NOMO-1 (cell line): ENCODE data around the gene USF2.
A peak's percentile ranks its signal among the peaks of the same experiment; 100 is the strongest.

Experiments used
- DNase-seq, 2 experiments: peaks; one replicate each; lab custom pipeline; 2025; ENCODE audit not compliant: unreplicated experiment in 2 of 2; lab: John Stamatoyannopoulos, UW

USF2 gene

DNA sequence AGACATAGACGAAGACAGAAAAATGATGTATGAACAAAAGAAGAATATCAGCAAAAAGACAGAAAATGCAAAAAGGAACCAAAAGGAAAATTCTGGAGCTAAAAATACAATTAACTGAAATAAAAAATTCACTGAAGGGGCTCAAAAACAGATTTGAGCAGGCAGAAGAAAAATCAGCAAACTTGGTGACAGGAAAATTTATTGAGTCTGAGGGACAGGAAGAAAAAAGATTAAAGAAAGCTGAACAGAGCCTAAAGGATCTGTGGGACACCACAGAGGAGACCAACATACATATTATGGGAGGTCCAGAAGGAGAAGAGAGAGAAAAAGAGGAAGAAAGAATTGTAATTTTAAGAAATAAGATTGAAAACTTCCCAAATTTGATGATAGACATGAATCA lies 27.3 kb upstream of the USF2 start:
- DNase-seq, result no peak

DNA sequence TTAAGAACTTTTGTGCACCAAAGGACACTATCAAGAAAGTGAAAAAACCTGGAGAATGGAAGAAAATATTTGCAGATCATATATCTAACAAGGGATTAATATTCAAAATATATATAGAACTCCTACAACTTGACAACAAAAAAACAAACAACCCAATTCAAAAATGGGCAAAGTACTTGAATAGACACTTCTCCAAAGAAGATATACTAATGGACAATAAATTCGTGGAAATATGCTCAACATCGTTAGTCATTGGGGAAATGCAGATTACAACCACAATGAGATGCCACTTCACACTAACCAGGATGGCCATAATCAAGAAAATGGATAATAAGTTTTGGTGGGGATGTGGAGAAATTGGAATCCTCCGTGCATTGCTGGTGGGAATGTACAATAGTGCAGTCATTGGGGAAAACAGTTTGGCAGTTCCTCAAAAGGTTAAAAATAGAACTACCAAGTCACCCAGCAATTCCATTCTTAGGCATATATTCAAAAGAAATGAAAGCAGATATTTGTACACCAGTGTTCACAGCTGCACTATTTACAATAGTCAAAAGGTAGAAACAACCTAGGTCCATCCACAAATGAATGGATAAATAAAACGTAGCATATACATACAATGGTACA lies 22.2 kb upstream of the USF2 start:
- no peak for DNase-seq

DNA sequence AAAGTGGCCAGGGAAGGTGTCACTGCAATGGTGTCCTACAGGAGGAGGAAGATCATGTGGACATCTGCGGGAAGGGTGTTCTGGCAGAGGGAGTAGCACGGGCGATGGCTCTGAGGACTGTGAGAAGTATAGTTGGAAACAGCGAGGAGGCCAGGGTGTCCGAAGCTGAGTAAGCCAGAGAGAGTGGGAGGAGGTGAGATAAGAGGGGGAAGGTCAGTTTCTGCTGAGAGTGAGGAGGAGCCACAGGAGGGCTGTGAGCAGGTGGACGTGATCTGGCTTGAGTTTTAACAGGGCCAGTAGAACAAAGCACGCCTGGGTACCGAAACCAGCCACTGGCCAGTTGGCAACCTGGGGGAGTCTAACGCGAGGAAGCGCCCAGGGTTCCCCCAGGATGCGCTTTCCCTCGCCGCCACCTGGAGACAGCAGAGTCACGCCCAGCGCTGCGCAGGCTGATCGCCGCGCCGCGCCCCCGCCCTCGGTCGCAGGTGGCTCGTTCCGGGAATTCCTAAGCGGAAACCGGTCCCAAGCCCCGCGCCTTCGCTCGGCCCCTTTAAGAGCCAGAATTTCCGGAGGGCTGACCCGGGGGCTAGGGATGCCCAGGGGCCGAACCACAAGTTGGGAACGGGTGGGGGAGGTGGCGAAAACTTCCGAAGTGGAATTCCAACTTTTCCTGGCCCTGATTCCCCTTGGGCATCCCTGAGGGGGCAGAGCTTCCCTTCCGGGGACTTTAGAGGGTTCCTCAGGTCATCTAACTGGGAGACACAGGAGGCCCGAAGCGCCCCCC lies 21.0 kb upstream of the USF2 start:
- DNase-seq, result no peak

DNA sequence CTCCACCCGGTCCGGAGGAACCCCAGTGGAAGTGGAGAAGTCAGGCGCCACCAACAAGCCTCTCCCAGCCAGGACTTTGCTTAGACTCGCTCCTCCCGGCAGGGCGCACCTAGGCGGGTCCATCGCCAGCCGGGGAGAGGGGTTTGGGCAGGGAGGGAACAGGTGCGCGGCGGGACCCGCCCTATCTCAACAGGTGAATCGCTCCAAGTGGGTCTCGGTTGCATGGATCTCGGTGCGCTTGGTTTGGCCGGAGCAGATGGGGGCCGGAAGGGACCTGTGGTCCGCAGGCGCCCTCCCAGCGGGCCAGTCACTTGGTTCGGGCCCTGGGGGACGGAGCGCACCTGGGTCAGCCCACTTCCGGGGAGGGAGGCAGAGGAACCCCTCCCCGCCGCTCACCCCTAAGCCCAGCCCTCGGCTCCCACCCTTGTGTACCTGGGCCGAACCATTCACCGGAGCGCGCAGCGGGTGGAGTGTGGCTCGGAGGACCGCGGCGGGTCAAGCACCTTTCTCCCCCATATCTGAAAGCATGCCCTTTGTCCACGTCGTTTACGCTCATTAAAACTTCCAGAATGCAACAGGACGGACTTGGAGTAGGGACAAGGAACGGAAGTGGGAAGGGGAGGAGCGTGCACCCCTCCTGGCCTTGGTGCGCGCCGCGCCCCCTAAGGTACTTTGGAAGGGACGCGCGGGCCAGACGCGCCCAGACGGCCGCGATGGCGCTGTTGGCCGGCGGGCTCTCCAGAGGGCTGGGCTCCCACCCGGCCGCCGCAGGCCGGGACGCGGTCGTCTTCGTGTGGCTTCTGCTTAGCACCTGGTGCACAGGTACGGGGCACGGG lies 20.2 kb upstream of the USF2 start, which contains the start of gene LSR:
Gene LSR (plus strand): TSS at position 693 of the 836 bp plus-strand sequence. CDS start 21 bp downstream, at position 714.
- DNase-seq, result no peak

DNA sequence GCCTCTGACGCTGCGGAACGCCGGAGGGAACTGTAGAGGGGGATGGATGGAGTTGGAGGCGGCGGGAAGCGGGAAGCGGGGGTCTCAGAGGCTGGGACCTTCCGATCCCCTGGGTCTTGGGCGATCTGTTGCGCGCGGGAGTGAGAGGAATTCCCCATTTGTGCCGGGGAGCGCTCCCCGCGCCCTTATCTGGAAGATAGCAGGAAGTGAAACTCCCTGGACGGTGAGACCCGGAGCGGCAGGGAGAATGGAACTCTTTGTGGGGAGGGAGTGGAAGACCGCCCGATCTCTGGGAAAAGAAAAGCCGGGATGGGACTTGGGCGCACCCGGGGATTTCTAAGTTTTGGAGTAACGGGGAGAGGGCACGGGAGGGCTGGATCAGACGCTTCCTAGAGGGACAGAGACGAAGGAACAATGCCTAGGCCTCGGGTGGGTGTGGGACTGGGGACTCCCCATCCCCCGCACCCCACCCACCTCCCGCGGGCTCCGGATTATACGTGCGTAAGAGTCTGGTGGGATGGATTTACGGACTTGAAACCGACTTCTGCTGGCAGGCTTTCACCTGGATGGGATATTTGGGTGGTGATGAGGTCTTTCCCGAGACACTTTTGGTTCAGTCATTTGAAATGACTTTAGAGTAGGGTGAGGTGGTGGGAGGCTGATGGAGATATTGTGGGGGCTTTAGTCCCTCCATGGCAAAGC lies 19.5 kb upstream of the USF2 start:
- DNase-seq, result no peak

DNA sequence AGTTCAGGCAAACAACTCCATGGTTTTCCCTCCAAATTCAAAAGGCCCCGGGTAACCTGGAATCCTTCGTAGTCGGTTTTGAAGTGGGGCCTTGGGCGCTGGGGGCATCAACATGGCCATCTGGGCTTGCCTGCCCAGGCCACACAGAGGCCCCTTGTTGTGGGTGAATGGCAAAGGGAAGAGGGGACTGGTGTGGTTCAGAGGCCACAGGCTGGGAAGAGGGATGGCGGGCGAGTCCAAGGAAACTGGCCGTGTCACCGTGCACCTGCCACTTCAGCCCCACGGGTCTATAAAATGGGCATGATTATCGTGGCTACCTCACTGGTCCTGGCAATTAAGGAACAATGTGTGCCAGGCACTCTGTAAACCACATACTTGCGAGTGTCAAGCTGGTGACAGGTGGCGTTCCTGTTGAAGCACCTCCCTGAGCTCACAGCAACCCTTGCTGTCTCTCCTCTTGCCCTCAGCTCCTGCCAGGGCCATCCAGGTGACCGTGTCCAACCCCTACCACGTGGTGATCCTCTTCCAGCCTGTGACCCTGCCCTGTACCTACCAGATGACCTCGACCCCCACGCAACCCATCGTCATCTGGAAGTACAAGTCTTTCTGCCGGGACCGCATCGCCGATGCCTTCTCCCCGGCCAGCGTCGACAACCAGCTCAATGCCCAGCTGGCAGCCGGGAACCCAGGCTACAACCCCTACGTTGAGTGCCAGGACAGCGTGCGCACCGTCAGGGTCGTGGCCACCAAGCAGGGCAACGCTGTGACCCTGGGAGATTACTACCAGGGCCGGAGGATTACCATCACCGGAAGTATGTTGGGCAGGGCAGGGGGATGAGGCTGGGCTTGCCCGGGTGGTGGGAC lies 18.7 kb upstream of the USF2 start:
- no peak for DNase-seq

DNA sequence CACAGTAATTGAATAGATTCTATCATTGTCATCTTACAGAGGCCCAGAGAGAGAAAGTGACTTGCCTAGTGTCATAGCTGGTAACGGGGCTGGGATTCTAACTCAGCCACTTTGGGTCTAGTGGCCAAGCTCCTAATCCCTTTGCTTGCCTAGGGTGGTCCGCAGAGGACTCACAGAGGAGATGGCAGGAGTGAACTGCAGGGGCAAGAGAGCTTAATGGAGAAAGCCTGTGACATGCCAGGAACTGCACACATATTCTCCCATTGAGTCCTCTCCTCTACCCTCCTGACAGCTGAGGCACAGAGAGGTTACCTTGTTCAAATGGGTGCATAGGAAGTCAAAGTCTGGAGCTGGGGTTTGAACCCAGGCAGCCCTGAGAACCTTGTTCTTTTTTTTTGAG lies 17.3 kb upstream of the USF2 start:
- DNase-seq, result no peak

DNA sequence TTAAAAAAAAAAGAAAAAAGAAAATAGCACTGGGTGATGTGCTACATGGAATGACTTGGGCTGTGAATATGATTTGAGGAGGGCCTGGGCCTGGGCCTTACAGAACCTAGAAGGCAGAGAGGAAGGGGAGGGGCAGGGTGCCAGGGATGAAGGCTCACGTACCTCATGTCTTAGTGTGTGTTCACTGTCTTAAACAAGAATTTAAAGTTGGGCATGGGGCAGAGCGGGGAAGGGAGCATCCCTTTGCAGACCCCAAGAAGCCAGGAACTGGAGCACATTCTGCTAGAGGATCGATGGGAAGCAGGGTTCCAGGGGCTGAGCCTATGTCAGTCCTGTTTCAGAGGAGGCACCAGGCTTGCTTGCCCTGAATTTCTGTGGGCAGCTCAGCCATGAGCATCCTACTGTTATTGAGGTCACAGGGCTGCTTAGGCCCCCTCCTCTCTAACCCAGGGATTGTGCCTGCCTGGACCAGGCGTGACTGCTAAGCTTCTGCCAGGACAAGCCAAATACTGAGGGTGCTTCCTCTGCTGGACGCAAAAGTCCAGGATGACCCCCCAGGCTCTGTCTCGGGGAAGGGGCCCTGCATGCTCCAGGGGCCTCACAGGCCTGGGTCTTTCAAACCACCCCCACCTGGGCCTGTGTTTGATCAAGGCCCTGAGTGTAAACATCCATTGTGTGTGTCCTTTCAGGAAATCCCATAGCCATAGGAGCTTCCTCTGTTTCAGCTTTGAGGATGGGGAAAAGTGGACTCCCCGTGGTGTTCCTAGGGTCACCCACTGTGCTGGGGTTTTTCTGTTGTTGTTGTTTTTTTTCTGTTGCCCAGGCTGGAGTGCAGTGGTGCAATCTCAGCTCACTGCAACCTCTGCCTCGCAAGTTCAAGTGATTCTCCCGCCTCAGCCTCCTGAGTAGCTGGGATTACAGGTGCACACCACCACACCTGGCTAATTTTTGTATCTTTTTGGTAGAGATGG lies 15.2 kb upstream of the USF2 start:
- no peak for DNase-seq

DNA sequence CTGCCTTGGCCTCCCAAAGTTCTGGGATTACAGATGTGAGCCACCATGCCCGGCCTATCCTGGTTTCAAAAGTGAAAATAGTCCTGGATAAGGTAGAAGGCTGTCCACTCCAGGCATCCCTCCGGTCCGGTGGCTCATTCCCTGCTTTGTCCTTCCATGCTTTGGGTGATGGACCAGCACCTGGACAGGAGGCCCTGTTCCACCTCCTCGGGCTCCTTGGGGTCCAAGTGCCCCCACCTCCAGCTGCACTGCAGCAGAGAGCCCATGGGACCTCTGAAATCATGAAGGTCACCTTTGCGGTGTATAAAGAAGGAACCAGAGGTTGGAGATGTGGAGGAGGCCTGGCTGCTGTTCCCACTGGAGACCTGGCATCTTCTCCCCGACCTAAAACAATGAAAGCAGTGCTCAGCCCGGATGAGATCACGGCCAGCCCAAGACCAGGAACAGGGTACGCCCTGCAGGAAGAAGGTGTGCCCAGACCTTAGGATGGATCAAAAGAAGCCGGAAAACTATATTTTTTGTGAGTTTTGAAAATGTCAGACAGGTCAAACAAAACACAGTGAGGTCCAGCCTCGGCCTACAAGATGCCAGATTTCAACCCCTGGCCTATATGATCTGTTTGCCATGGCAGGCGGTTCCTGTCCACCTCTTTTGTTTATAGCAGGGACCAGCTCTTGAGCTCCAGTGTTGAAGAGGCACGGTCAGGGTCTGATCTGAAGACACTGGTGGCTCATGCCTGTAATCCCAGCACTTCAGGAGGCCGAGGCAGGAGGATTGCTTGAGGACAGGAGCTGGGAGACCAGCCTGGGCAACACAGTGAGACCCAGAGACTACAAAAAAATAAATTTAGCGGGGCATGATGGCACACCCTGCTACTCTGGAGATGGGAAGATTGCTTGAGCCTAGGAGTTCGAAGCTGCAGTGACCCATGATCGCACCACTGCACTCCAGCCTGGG lies 14.1 kb upstream of the USF2 start:
- no peak for DNase-seq

DNA sequence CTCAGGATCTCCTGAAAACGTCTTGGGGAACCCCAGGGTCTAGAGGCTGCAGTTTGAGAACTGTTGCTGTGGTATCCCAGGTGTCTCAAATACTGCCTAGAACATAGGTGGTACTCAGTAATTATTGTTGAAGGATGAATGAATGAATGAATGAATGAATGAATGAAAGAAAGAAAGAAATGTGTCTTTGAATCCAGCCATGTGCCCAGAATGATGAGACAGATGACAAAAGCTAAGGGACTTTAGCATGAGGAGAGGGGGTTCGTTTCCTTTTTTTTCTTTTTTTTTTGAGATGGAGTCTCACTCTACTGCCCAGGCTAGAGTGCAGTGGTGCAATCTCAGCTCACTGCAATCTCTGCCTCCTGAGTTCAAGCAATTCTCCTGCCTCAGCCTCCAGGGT lies 12.2 kb upstream of the USF2 start:
- DNase-seq, result no peak

DNA sequence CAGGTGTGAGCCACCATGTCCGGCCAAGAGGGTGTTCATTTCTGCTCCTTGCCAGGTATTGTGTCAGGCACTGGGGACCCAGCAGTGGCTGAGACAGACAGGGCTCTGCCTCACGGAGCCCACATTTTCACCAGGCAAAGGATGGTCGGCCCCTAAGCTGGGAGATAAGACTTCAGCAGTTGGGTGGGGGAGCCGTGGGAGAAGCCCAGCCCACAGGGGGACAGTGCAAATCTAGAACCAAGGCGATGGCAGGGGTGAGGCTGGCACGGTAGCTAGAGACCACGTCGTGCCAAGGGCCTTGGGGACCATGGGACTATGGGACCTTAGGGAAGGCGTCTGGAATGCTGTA lies 11.7 kb upstream of the USF2 start:
- no peak for DNase-seq

DNA sequence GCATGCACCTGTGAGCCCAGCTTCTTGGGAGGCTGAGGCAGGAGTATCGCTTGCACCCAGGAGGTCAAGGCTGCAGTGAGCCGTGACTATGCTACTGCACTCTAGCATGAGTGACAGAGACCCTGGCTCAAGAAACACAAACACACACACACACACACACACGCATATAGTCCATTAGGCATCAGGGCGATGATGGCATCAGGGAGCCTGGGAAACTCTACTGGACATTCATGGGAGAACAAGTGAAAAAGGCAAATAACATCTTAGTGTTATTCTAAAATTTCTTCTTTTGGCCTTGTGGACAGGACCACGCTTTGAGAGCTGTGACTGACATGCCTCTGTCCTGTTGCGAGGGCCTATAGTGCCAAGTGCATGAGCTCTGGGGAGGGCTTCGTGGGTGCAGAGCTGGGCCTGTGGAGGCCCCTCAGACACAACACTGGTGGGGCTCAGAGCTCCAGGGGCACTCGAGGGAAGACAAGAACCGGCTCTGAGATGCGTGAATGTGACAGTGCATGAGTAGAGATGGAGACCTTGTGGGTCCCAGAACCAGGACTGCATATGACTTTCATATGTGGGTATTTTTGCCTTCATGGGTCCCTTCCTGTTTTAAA lies 8.0 kb upstream of the USF2 start:
- no peak for DNase-seq

DNA sequence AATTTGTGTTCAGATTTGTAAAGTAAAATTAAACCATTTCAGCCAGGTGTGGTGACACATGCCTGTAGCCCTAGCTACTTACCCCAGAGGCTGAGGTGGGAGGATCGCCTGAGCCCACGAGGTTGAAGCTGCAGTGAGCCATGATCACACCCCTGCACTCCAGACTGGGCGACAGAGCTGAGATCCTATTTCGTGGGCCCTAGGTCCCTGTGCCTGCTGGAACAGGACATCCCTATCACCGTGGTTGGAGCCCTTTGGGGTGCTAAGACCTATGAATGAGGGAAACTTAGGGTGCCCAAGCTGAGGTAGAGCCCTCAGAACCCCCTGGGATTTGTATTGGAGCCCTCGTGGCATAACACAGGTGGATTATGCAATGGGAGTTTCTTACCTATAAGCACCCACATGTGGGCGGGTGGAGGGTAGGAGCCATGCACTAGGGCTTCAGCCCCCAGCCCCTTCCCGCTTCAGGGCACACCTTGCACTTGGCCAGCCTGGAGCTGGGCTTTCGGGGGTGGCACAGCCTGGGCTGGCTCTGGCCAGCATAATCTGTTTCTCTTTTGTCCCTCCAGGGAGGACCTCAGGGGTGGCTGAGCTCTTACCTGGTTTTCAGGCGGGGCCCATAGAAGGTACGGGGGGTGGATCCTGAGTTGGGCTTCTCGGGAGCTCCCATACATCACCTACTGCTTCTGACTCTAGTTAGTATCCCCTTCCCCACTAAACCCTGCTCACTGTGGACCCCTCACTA lies 7.2 kb upstream of the USF2 start:
- DNase-seq, result no peak

DNA sequence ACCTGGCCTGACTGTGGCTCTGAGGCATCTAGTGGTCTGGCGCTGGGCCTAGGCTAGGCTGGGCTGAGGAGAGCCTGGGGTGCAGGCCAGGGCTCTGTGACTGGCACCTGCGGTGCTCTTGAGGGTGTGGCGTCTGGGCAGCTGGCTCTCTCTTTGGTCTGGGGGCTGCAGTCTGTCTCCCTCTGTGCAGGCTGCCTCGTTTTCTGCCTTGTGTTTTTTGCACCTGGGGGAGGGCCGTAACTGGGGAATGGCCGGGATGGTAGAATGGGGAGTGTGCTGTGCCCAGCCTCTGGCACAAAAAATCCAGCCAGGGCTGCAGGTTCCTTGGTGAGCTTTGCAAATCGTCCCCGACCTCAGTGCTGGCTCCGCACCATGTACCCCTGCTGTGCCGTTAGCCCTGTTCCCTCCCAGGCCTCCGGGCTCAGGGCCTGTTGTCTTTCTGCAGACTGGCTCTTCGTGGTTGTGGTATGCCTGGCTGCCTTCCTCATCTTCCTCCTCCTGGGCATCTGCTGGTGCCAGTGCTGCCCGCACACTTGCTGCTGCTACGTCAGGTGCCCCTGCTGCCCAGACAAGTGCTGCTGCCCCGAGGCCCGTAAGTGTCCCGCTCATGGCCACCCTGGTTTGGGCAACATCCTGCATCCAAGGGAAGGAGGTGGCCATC lies 6.5 kb upstream of the USF2 start:
- DNase-seq, result no peak

DNA sequence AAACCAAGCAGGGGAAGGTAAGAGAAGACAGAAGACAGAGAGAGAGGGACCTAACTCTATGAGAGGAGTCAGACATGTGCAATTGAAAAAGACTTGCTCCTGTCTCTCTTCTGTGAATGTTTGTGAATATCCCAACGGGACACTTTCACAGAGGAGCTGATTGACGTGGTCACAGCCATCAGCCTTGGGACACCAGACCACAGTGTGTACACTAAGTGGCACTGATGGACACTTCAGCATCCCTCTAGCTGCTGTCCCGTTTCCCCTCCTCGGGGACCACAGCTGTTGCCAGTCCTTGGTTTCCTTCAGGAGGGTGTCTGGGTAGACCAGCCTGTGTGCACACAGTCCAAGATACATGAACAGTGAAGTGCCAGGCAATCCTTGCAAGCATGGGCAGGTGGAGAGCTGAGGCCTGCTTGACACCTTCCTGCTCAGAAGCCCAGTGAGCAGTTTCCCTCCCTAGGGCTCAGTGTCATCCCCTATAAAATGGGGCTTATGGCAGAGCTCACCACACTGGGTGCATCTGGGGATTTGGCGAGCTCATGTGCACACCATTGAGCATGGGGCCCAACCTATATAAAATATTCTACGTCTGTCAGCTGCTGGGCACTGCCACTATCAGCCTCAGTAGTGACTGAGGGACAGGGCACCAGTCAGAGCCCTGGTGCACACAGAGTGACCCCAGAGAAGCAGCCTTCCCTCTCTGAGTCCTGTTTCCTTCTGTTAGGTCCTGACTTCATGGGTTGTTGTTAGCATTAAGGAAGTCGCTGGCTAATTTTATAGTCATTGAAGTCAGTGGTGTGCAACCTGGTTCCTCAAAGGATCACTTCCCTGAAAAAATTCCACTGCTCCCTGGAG lies 4.3 kb upstream of the USF2 start:
- DNase-seq, result peak in 1 of 2 experiments; percentile 14
